GM12872 (cell line): Measurements from ENCODE around the gene ADAMTS15.

Experiments used
- TF ChIP-seq, protein P1 (sequence below): IDR thresholded peaks from 3 replicates; pipeline ENCODE4 v1.5.1; 2011; ENCODE audit warnings: low read depth, mild to moderate bottlenecking, low read length, moderate library complexity; ENCODE audit not compliant: insufficient read depth

The ADAMTS15 gene, protein sequence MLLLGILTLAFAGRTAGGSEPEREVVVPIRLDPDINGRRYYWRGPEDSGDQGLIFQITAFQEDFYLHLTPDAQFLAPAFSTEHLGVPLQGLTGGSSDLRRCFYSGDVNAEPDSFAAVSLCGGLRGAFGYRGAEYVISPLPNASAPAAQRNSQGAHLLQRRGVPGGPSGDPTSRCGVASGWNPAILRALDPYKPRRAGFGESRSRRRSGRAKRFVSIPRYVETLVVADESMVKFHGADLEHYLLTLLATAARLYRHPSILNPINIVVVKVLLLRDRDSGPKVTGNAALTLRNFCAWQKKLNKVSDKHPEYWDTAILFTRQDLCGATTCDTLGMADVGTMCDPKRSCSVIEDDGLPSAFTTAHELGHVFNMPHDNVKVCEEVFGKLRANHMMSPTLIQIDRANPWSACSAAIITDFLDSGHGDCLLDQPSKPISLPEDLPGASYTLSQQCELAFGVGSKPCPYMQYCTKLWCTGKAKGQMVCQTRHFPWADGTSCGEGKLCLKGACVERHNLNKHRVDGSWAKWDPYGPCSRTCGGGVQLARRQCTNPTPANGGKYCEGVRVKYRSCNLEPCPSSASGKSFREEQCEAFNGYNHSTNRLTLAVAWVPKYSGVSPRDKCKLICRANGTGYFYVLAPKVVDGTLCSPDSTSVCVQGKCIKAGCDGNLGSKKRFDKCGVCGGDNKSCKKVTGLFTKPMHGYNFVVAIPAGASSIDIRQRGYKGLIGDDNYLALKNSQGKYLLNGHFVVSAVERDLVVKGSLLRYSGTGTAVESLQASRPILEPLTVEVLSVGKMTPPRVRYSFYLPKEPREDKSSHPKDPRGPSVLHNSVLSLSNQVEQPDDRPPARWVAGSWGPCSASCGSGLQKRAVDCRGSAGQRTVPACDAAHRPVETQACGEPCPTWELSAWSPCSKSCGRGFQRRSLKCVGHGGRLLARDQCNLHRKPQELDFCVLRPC

DNA sequence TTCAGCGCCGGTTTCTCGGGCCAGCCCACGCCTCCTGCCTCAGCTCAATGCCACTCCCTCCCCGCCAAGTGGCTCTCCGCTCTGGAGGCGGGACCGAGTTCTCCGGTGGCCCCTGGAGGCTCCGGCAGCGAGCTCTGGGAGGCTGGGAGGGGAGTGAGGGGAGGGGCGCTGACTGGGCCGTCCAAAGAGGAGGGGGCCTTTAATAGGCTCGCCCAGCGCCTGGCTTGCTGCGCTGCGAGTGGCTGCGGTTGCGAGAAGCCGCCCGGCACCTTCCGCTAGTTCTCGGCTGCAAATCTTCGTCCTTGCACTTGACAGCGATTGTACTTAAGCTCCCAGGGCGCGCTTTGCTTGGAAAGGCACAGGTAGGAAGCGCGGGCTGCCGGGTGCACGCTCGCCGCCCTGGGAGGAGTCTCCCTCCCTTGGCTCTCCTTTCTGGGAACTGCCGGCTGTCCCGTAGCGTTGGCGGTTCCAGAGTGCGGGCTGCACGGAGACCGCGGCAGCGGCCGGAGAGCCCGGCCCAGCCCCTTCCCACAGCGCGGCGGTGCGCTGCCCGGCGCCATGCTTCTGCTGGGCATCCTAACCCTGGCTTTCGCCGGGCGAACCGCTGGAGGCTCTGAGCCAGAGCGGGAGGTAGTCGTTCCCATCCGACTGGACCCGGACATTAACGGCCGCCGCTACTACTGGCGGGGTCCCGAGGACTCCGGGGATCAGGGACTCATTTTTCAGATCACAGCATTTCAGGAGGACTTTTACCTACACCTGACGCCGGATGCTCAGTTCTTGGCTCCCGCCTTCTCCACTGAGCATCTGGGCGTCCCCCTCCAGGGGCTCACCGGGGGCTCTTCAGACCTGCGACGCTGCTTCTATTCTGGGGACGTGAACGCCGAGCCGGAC is at the start of gene ADAMTS15:
TSS of gene ADAMTS15 (plus strand) at position 230 of the 894 bp plus-strand sequence. CDS start at position 559, 329 bp downstream.
- TF ChIP-seq, protein P1, sequence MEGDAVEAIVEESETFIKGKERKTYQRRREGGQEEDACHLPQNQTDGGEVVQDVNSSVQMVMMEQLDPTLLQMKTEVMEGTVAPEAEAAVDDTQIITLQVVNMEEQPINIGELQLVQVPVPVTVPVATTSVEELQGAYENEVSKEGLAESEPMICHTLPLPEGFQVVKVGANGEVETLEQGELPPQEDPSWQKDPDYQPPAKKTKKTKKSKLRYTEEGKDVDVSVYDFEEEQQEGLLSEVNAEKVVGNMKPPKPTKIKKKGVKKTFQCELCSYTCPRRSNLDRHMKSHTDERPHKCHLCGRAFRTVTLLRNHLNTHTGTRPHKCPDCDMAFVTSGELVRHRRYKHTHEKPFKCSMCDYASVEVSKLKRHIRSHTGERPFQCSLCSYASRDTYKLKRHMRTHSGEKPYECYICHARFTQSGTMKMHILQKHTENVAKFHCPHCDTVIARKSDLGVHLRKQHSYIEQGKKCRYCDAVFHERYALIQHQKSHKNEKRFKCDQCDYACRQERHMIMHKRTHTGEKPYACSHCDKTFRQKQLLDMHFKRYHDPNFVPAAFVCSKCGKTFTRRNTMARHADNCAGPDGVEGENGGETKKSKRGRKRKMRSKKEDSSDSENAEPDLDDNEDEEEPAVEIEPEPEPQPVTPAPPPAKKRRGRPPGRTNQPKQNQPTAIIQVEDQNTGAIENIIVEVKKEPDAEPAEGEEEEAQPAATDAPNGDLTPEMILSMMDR, result no peak

DNA sequence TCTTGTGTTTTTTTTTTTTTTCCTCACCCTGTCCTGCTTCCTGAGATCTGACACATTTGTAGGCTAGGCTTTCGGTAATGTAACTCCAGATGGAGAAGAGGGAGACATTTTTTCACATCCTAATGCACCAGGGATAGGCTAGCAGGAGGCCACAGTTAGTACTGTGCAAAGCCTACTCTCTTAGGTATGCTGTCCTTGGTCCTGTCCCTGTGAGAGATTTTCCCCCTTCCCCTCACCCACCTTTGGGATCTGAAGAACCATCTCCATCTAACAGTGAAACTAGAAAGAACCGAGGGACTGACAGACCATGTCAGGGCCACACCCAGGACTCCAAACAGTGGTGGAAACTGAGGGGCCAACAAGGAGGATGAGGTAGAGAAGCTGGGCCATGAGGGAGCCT is 49.2 kb upstream of the ADAMTS15 start:
- TF ChIP-seq, protein P1, result no peak

DNA sequence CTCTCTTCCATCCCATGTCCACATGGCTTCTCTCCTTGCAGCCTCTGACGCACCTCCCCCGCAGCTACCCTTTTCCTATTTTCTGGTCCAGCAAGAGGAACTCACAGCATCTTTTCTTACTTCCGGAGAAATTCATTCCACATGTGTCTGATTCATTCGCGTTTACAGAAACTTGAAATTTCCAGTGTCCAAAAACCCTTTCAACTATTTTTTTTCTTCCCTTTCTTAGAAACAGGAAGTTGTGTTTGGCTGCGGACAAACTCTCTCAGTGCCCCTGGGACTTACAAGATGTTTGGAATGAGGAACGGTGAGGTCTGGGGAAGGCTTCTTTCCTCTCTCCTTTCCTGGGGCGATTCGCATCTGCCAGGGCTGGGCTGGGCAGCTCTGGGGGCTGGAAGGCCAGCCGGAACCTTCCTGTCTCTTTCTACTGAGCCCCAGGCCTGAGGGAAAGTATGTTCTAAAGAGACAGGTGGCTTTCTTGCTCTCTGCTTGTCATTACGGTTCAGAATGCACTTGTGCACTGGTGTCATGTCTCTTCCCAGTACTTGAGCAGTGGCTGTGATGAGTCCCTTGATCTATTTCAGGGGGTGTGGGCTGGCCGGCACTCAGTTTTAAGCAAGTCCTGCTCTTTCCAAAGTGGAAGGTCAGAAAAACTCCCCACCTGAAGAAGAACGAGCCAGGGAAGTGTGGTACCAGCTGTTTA is 47.5 kb upstream of the ADAMTS15 start:
- TF ChIP-seq, protein P1, result no peak

DNA sequence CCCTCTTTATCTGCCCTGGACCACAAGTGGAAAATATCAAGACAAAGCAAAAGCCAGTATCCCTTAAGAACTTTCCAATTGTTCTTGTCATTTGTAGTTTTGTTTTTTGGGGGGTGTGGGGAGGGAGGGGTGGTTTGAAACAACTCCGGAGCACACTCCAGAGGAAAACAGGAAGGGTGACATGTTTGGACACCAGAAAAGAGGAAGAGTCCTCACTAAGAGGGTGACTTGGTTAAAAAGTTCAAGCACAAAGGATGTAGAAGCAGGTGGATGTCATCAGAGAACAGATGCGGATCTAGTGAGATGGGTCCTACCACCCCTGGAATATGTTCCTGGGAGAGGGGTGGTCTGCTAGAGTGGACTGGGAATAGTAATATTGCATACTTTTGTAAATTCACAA is 45.9 kb upstream of the ADAMTS15 start:
- TF ChIP-seq, protein P1, result no peak

DNA sequence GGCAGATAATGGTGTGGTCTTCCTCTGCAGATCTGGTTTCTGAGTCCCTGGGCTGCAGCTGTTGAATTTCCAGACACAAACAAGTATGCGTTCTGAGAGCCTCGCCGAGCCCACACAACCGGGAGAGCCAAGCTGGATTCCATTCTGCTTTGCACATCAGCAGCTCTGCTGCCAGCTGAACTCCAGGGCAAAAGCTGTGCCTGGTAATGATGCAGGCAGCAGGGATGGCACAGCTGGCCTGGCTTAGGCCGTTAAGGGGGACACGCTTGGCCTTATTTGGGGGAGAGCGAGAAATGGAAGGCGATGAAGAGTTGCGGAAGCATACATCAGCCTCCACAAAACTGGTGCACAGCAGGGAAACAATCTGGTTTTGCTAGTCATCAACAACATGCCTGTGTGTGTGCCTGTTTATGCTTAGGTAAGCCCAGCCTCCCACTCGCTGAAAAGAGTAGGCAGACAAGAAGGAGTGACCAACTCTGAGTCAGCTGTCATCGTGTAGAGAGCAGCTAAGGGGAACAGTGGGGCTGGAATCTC is 45.1 kb upstream of the ADAMTS15 start:
- TF ChIP-seq, protein P1, result no peak

DNA sequence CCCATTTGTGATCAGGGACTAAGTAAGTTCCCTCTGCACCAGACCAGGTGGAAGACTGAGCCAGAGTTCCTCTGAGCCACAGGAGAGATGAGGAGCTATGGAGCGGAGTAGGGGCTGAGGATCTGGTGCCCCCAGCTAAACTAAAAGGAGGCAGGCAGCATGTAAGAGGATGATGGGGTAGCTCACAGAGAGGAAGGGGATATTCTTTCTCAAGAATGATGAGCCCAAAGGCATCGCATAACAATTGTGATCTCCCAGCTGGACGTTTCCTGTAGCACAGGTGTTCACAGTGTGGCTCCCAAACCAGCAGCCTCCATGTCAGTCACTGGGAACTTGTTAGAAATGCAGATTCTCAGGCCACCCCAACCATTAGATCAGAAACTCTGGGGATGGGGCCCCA is 44.5 kb upstream of the ADAMTS15 start:
- TF ChIP-seq, protein P1, result no peak
